ENCODE measurements around the gene IMPDH1. TPM values are rescaled to one million over a fixed set of nuclear protein-coding genes. Genes with fewer than 3 reads are reported as not detected.

Gene IMPDH1
- total RNA-seq, 2 experiments from 2014 or later = 44.3 to 45.9 TPM

GRCh38 chr7:128363261-128363721 is 46.5 kb downstream of the IMPDH1 start:
- Mint-ChIP-seq H3K36me3 (ENCODE audit: low read depth) (no peaks in the 10 kb centered on the region), H3K27me3 (ENCODE audit: low read depth) (peaks cover 48% of the 10 kb centered on the region), H3K4me1 (ENCODE audit: low read depth) (peaks cover 22% of the 10 kb centered on the region), H3K4me3 (no peak overlapping the region), H3K27ac (no peak overlapping the region), H3K9me3 (no peaks in the 10 kb centered on the region)
- CTCF ChIA-PET = interaction anchor here (0.8 to 2.2 kb wide), 3 partner anchors 13 to 63 kb away, joined by 3 to 14 read pairs (median 3); no protein-coding TSS in a partner anchor
- no peak for DNase-seq
- intact Hi-C loops (cut with micrococcal nuclease) = loop anchor here (1.0 to 5.0 kb wide), 3 partner anchors 92 to 600 kb away; partner anchors contain the start of gene HILPDA

DNA sequence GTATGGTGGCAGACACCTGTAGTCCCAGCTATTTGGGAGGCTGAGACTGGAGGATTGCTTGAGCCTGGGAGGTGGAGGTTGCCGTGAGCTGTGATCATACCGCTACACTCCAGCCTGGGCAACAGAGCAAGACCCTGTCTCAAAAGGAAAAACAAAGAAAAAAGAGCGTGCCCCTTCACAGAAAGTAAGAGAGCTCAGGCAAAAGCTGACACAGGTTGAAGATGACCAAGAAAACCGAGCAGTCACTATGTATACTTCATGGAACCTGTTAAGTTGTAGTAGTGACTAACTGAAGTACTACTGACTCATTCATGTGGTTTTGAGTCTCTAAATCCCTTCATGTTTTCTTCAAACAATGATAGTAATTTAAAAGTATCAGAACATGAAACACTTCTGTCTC is 47.1 kb downstream of the IMPDH1 start:
- Mint-ChIP-seq H3K27ac (no peak overlapping the region), H3K4me1 (ENCODE audit: low read depth) (peaks cover 22% of the 10 kb centered on the region), H3K27me3 (ENCODE audit: low read depth) (peaks cover 48% of the 10 kb centered on the region), H3K4me3 (peak overlapping the region; percentile 13), H3K9me3 (no peaks in the 10 kb centered on the region), H3K36me3 (ENCODE audit: low read depth) (no peaks in the 10 kb centered on the region)
- CTCF ChIA-PET = interaction anchor here (0.8 to 2.2 kb wide), 6 partner anchors 12 to 64 kb away, joined by 3 to 14 read pairs (median 3); no protein-coding TSS in a partner anchor
- DNase-seq = no peak
- intact Hi-C loops (cut with micrococcal nuclease) = loop anchor here (1.0 to 5.0 kb wide), 4 partner anchors 19 to 600 kb away; partner anchors contain the start of genes HILPDA and RBM28

DNA sequence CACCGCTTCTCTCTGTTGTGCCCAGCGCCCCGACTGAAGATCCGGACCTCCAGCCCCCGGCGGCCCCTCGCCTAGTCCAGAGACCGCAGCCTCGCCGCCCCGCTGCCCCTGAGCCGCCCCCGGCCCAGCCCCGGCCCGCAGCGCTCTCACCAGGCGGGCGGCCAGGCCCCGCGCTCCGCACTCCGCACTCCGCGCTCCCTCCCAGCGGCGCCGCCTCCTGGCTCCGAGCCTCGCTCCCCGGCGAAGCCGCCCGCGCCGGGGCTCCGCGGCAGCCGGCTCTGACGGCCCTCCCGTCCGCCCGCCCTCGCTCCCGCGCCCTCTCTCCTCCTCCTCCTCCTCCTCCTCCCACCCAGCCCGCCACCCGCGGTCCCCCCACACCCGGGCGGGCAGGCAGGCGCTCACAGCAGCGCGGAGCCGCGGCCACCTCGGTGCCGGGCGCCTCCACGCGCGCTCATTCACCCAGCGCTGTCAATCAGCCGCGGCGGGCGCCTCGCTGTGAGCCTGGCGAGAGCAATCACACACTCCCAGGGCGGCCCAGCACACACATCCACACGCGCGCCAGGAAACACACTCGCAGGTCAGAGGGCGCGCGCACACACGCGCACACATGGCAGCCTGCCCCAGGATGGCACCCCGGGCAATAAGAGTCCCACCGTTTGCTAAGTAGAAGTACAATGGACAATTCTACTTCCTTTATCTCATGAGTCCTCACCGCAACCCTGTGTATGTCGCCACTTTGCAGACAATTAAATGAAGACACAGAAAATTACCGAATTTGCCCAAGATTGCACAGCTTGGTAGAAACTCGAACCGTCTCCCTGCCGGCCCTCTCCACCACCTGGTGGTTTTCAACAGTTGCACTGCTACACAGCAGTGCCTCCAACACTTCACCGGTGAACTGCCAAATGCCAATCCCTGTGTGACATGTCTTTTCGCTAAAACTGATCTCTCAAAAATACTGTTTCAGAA is 48.1 kb downstream of the IMPDH1 start, which contains the start of gene PRRT4:
Gene PRRT4, minus strand, starts transcription at position 280 of the 969 bp plus-strand sequence.
- peak; percentile 42 for DNase-seq
- Mint-ChIP-seq H3K9me3 (no peaks in the 10 kb centered on the region), H3K4me3 (peak within 1 kb of the TSS; percentile 73), H3K27me3 (ENCODE audit: low read depth) (peaks cover 46% of the 10 kb centered on the region), H3K4me1 (ENCODE audit: low read depth) (peaks cover 22% of the 10 kb centered on the region), H3K27ac (no peak within 1 kb of the TSS), H3K36me3 (ENCODE audit: low read depth) (no peaks in the 10 kb centered on the region)
- CTCF ChIA-PET = interaction anchor here (0.8 to 2.2 kb wide), 6 partner anchors 14 to 65 kb away, joined by 3 to 14 read pairs (median 3); no protein-coding TSS in a partner anchor
- intact Hi-C loops (cut with micrococcal nuclease) = loop anchor here (1.0 to 5.0 kb wide), 3 partner anchors 18 to 601 kb away; partner anchors contain the start of gene RBM28

- H3K9me3 Mint-ChIP-seq = no peaks in the 10 kb centered on the region
- peaks cover 22% of the 10 kb centered on the region for H3K4me1 Mint-ChIP-seq (ENCODE audit: low read depth)
- CTCF ChIA-PET = interaction anchor here (1.6 kb wide), 1 partner anchor 13 kb away, joined by 6 read pairs; no protein-coding TSS in a partner anchor
- H3K4me3 Mint-ChIP-seq = no peak overlapping the region
- no peaks in the 10 kb centered on the region for H3K36me3 Mint-ChIP-seq (ENCODE audit: low read depth)
- intact Hi-C loops (cut with micrococcal nuclease) = loop anchor here (5.0 kb wide), 1 partner anchor 463 kb away; no protein-coding TSS in a partner anchor
- no peak for DNase-seq
- H3K27me3 Mint-ChIP-seq (ENCODE audit: low read depth) = peaks cover 40% of the 10 kb centered on the region
- H3K27ac Mint-ChIP-seq = no peak overlapping the region
Measured at GRCh38 chr7:128360359-128360678, 49.5 kb downstream of the IMPDH1 start.

GRCh38 chr7:128359939-128360338 is 49.8 kb downstream of the IMPDH1 start:
- no peak overlapping the region for H3K4me3 Mint-ChIP-seq
- peaks cover 22% of the 10 kb centered on the region for H3K4me1 Mint-ChIP-seq (ENCODE audit: low read depth)
- no peak for DNase-seq
- no peak overlapping the region for H3K27ac Mint-ChIP-seq
- no peaks in the 10 kb centered on the region for H3K9me3 Mint-ChIP-seq
- no peaks in the 10 kb centered on the region for H3K36me3 Mint-ChIP-seq (ENCODE audit: low read depth)
- intact Hi-C loops (cut with micrococcal nuclease) = loop anchor here (5.0 kb wide), 1 partner anchor 463 kb away; no protein-coding TSS in a partner anchor
- H3K27me3 Mint-ChIP-seq (ENCODE audit: low read depth) = peaks cover 38% of the 10 kb centered on the region
- CTCF ChIA-PET = interaction anchor here (1.6 to 2.8 kb wide), 2 partner anchors 12 to 28 kb away, joined by 6 to 12 read pairs; no protein-coding TSS in a partner anchor

DNA sequence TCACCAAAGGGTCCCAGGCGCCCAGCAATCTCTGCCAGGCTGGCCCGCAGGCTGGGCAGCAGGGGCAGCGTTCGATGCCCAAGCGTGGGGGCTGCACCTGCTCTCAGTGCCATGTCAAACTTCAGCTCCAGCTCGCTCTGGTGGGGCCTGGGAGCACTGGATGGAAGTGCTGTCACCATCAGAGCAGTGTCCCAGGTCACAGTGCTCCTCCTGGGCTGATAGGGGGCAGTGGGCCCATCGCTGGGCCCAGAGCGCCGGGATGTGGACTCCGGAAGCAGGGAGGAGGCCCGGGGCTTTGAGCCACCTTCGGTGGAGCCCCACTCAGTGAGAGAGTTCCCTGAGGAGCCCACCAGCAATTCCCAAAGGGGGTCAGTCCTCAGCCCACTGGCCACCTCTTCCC is 50.4 kb downstream of the IMPDH1 start:
- no peak for DNase-seq
- intact Hi-C loops (cut with micrococcal nuclease) = no loop called here
- H3K27me3 Mint-ChIP-seq (ENCODE audit: low read depth) = peaks cover 35% of the 10 kb centered on the region
- H3K36me3 Mint-ChIP-seq (ENCODE audit: low read depth) = no peaks in the 10 kb centered on the region
- no peak overlapping the region for H3K27ac Mint-ChIP-seq
- CTCF ChIA-PET = interaction anchor here (0.6 to 2.8 kb wide), 5 partner anchors 12 to 67 kb away, joined by 3 to 12 read pairs (median 4); no protein-coding TSS in a partner anchor
- H3K4me3 Mint-ChIP-seq = no peak overlapping the region
- H3K4me1 Mint-ChIP-seq (ENCODE audit: low read depth) = peaks cover 22% of the 10 kb centered on the region
- no peaks in the 10 kb centered on the region for H3K9me3 Mint-ChIP-seq

DNA sequence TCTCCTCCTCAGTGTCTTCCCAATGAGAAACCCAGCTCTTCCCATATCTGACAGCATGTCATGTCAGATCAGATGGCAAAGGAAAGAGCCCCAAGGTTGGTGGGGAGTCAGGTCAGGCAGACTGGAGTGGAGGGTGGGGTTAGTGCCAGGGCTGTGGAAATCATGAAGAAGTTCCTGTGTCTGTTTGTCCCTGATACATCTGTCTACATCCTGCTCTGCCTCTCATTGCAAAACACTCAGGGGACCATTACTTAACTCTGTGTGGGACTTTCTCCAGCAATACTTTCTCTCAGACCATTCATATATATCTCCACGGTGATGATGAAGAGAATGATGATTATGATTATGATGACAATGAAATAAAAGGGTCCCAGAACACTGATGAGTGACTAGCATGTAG is 51.5 kb downstream of the IMPDH1 start:
- H3K36me3 Mint-ChIP-seq (ENCODE audit: low read depth) = no peaks in the 10 kb centered on the region
- H3K27me3 Mint-ChIP-seq (ENCODE audit: low read depth) = peaks cover 34% of the 10 kb centered on the region
- no peak for DNase-seq
- H3K4me3 Mint-ChIP-seq = no peak overlapping the region
- CTCF ChIA-PET = interaction anchor here (1.1 to 2.8 kb wide), 3 partner anchors 11 to 30 kb away, joined by 6 to 12 read pairs (median 8); no protein-coding TSS in a partner anchor
- H3K27ac Mint-ChIP-seq = no peak overlapping the region
- intact Hi-C loops (cut with micrococcal nuclease) = no loop called here
- no peaks in the 10 kb centered on the region for H3K9me3 Mint-ChIP-seq
- H3K4me1 Mint-ChIP-seq (ENCODE audit: low read depth) = peaks cover 22% of the 10 kb centered on the region

DNA sequence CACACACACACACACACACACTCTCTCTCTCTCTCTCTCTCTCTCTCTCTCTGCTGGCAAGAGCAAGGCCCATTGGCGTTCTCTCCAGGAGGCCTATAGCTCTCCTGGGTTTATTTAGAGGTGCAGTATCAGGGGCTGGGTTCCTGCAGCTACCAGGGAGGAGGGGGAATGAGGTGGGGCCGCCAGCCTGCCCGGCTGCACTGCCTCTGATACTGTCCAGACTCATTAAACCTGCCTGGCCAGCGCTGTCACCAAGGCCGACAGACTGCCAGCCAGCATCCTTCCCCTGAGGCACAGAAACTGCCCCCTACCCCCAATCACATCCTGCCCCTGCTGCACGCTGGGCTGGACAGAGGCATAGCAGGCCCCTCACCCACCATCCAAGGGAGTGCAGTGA is 52.6 kb downstream of the IMPDH1 start:
- intact Hi-C loops (cut with micrococcal nuclease) = no loop called here
- Mint-ChIP-seq H3K9me3 (no peaks in the 10 kb centered on the region), H3K36me3 (ENCODE audit: low read depth) (no peaks in the 10 kb centered on the region), H3K27me3 (ENCODE audit: low read depth) (peaks cover 33% of the 10 kb centered on the region), H3K4me3 (no peak overlapping the region), H3K4me1 (ENCODE audit: low read depth) (peaks cover 14% of the 10 kb centered on the region), H3K27ac (no peak overlapping the region)
- CTCF ChIA-PET = interaction anchor here (0.6 to 2.8 kb wide), 3 partner anchors 24 to 424 kb away, joined by 3 to 12 read pairs (median 8); no protein-coding TSS in a partner anchor
- DNase-seq = no peak

DNA sequence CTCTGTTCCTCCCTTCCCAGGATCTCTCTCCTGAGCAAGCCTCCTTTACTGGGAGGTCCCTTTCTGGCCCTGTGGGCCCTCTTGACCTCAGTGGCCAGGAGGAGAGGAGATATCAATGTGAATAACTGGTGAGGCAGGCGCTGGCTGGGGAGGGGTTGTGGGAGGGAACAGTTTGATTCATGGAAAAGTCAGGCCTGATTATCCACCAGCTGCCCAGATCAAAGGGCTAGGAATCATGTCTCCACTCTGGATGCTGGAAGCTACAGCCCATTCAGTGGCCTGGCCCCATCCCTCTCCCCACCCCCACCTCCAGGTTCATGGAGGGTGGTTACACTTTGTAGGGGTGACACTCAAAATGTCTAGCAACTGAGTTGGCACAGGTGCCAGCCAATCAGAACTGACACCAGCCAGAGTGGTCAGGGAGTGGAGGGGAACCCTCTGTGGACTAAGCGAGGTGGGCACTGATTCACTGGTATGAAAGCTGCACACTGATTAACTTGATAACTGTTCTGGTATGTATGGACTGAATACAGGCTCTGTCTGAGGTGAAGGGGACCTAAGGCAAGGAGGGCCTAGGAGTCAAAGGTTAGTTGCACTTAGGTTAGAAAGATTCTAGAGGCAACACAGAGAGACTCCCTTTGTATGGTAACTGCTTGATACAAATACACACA is 53.1 kb downstream of the IMPDH1 start:
- CTCF ChIA-PET = no interaction called here
- intact Hi-C loops (cut with micrococcal nuclease) = no loop called here
- Mint-ChIP-seq H3K36me3 (ENCODE audit: low read depth) (no peaks in the 10 kb centered on the region), H3K4me3 (no peak overlapping the region), H3K27me3 (ENCODE audit: low read depth) (peaks cover 27% of the 10 kb centered on the region), H3K27ac (no peak overlapping the region), H3K4me1 (ENCODE audit: low read depth) (peaks cover 9% of the 10 kb centered on the region), H3K9me3 (no peaks in the 10 kb centered on the region)
- DNase-seq = no peak

DNA sequence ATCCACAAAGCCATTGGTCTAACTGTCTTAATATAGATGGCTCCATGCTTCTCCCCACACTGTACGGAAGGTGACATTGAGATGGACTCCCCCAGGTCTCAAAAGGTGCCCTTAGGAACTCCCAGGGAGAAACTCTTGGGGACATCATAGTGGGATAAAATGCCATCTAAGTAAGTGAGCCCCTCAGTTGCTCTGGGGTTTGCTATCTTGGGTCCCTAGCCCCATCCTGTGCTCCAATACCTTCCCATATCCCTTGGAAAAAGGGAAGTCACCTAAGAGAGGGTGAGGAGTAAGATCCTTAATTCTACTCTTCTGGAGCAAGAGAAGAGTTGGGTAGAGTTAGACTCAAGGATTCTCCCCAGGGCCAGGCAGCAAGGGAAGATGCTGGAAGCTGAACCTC is 56.2 kb downstream of the IMPDH1 start:
- H3K36me3 Mint-ChIP-seq (ENCODE audit: low read depth) = no peaks in the 10 kb centered on the region
- peaks cover 27% of the 10 kb centered on the region for H3K27me3 Mint-ChIP-seq (ENCODE audit: low read depth)
- H3K9me3 Mint-ChIP-seq = no peaks in the 10 kb centered on the region
- DNase-seq = no peak
- H3K27ac Mint-ChIP-seq = no peak overlapping the region
- CTCF ChIA-PET = interaction anchor here (0.9 to 1.5 kb wide), 5 partner anchors 9 to 72 kb away, joined by 3 to 10 read pairs (median 5); partner anchors contain the start of gene RBM28
- H3K4me1 Mint-ChIP-seq (ENCODE audit: low read depth) = peaks cover 2% of the 10 kb centered on the region
- intact Hi-C loops (cut with micrococcal nuclease) = no loop called here
- no peak overlapping the region for H3K4me3 Mint-ChIP-seq

GRCh38 chr7:128353189-128353588 is 56.6 kb downstream of the IMPDH1 start:
- CTCF ChIA-PET = interaction anchor here (0.7 to 1.5 kb wide), 5 partner anchors 9 to 72 kb away, joined by 4 to 10 read pairs (median 5); partner anchors contain the start of gene RBM28
- no peak overlapping the region for H3K4me3 Mint-ChIP-seq
- H3K27ac Mint-ChIP-seq = no peak overlapping the region
- H3K36me3 Mint-ChIP-seq (ENCODE audit: low read depth) = no peaks in the 10 kb centered on the region
- H3K27me3 Mint-ChIP-seq (ENCODE audit: low read depth) = peaks cover 27% of the 10 kb centered on the region
- peaks cover 2% of the 10 kb centered on the region for H3K4me1 Mint-ChIP-seq (ENCODE audit: low read depth)
- intact Hi-C loops (cut with micrococcal nuclease) = no loop called here
- H3K9me3 Mint-ChIP-seq = no peaks in the 10 kb centered on the region
- no peak for DNase-seq

Data from activated naive CD4-positive, alpha-beta T cell treated with anti-CD3 and anti-CD28 coated beads for 36 hours (primary cell).